Glutamatergic neuron (in vitro differentiated cells): ENCODE data around the gene MAJIN. TPM values are rescaled to one million over a fixed set of nuclear protein-coding genes. Genes with fewer than 3 reads are reported as not detected.

ENCODE experiments used
- DNase-seq: peaks from one replicate; pipeline ENCODE4 v3.0.0; 2022
- H3K27ac Mint-ChIP-seq: one replicate; pipeline ENCODE4 v1.8.0; 2020; ENCODE audit warnings: mild to moderate bottlenecking, mixed read lengths, inconsistent platforms; ENCODE audit not compliant: unreplicated experiment
- H3K27me3 Mint-ChIP-seq: one replicate; pipeline ENCODE4 v1.8.0; 2020; ENCODE audit warnings: mild to moderate bottlenecking, moderate library complexity, mixed read lengths, inconsistent platforms; ENCODE audit not compliant: unreplicated experiment
- H3K36me3 Mint-ChIP-seq: one replicate; pipeline ENCODE4 v1.8.0; 2020; ENCODE audit warnings: mild to moderate bottlenecking, mixed read lengths, inconsistent platforms; ENCODE audit not compliant: unreplicated experiment
- H3K4me1 Mint-ChIP-seq: one replicate; pipeline ENCODE4 v1.8.0; 2020; ENCODE audit warnings: mild to moderate bottlenecking, low read depth, mixed read lengths, inconsistent platforms; ENCODE audit not compliant: unreplicated experiment
- H3K4me3 Mint-ChIP-seq: one replicate; pipeline ENCODE4 v1.8.0; 2020; ENCODE audit warnings: mild to moderate bottlenecking, mixed read lengths, inconsistent platforms; ENCODE audit not compliant: unreplicated experiment
- H3K9me3 Mint-ChIP-seq: one replicate; pipeline ENCODE4 v1.8.0; 2020; ENCODE audit warnings: mild to moderate bottlenecking, moderate library complexity, mixed read lengths, inconsistent platforms; ENCODE audit not compliant: unreplicated experiment
- total RNA-seq: library from RNA; stranded (reverse); fragmentation: NEBNext Ultra II Directional; extraction: Animal tissue kit (Norgen Biotek cat#: 25700); gene quantifications from one replicate; pipeline ENCODE4 v1.2.1, GENCODE V29; 2021; ENCODE audit not compliant: unreplicated experiment
- TF ChIP-seq, protein P1 (sequence below): fragments of 200-600 bp; sonication (generic); IDR thresholded peaks from one replicate; pipeline ENCODE4 v1.5.0; 2021; ENCODE audit not compliant: partially characterized antibody, unreplicated experiment

The MAJIN gene
- total RNA-seq, 1 donor from 2014 or later: not detected

- DNase-seq: no peak
- Mint-ChIP-seq H3K4me1 (peaks cover 19% of the 10 kb centered on the region), H3K27me3 (peaks cover 5% of the 10 kb centered on the region), H3K9me3 (peaks cover 8% of the 10 kb centered on the region), H3K4me3 (peak overlapping the region; percentile 75), H3K27ac (peak overlapping the region; percentile 82), H3K36me3 (no peaks in the 10 kb centered on the region)
- TF ChIP-seq, protein P1, sequence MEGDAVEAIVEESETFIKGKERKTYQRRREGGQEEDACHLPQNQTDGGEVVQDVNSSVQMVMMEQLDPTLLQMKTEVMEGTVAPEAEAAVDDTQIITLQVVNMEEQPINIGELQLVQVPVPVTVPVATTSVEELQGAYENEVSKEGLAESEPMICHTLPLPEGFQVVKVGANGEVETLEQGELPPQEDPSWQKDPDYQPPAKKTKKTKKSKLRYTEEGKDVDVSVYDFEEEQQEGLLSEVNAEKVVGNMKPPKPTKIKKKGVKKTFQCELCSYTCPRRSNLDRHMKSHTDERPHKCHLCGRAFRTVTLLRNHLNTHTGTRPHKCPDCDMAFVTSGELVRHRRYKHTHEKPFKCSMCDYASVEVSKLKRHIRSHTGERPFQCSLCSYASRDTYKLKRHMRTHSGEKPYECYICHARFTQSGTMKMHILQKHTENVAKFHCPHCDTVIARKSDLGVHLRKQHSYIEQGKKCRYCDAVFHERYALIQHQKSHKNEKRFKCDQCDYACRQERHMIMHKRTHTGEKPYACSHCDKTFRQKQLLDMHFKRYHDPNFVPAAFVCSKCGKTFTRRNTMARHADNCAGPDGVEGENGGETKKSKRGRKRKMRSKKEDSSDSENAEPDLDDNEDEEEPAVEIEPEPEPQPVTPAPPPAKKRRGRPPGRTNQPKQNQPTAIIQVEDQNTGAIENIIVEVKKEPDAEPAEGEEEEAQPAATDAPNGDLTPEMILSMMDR: no peak
Observed at GRCh38 chr11:64919627-64920026, 52.3 kb downstream of the MAJIN start.

- H3K27ac Mint-ChIP-seq: peak overlapping the region; percentile 72
- H3K4me3 Mint-ChIP-seq: peak overlapping the region; percentile 93
- DNase-seq: no peak
- peaks cover 8% of the 10 kb centered on the region for H3K27me3 Mint-ChIP-seq
- H3K9me3 Mint-ChIP-seq: peaks cover 8% of the 10 kb centered on the region
- peaks cover 15% of the 10 kb centered on the region for H3K4me1 Mint-ChIP-seq
- TF ChIP-seq, protein P1: no peak
- H3K36me3 Mint-ChIP-seq: no peaks in the 10 kb centered on the region
Observed at GRCh38 chr11:64918017-64918416, 53.9 kb downstream of the MAJIN start.

- H3K27ac Mint-ChIP-seq: peak overlapping the region; percentile 72
- H3K4me1 Mint-ChIP-seq: peaks cover 15% of the 10 kb centered on the region
- DNase-seq: no peak
- peaks cover 8% of the 10 kb centered on the region for H3K27me3 Mint-ChIP-seq
- H3K36me3 Mint-ChIP-seq: no peaks in the 10 kb centered on the region
- peak overlapping the region; percentile 93 for H3K4me3 Mint-ChIP-seq
- TF ChIP-seq, protein P1: no peak
- H3K9me3 Mint-ChIP-seq: peaks cover 8% of the 10 kb centered on the region
Observed at GRCh38 chr11:64917663-64917995, 54.3 kb downstream of the MAJIN start.

DNA sequence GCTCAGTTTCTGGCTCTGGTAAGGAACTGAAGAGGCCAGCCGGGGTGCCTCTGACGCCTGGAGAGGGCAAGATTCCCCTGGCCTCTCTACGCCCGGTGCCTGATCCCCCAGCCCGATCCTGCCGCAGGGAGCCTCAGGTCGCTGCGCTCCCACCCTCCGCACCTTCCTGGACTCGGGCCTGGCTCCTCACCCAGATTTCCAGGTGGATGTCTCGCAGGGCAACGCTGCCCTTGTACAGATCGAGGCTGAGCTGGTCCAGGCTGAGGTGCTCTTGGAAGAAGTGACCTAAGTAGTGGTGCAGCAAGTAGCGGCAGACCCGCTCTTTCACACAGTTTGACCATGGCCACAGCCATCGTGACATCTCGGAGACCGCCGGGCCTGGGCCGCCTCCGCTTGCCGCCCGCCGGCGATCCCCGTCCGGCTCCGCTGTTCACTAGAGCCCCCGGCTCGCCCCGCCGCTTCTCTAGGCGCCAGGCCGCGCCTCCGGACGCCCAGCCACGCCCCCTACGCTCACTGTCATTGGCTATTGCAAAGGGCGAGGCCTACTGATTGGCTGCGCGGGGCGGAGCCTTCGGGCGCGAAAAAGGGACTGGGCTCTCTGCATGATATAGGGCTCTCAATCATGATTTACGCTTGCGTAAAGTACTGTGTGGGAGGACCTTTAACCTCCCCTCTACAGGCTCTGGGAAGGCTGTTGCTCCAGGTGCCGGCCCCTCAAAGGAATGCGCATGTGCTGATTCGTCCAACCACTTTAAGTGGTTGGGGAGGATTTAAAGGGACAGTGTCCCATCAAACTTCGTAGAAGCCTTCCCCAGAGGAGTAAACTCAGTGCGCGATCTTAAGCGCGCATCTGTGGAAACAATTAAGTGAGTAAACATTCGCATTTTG, 54.9 kb downstream of the MAJIN start, which contains the start of gene ATG2A:
Gene ATG2A (minus strand): TSS at position 435 of the 888 bp plus-strand sequence. CDS start 74 bp downstream, at position 361.
- peak within 1 kb of the TSS; percentile 72 for H3K27ac Mint-ChIP-seq
- peaks cover 8% of the 10 kb centered on the region for H3K27me3 Mint-ChIP-seq
- H3K36me3 Mint-ChIP-seq: no peaks in the 10 kb centered on the region
- DNase-seq: peak; percentile 99
- peaks cover 15% of the 10 kb centered on the region for H3K4me1 Mint-ChIP-seq
- peak within 1 kb of the TSS; percentile 93 for H3K4me3 Mint-ChIP-seq
- TF ChIP-seq, protein P1: no peak
- peaks cover 8% of the 10 kb centered on the region for H3K9me3 Mint-ChIP-seq
